Measurements from ENCODE around the gene NAP1L5. TPM values are rescaled to one million over a fixed set of nuclear protein-coding genes. Genes with fewer than 3 reads are reported as not detected.

NAP1L5 gene
- total and polyA plus RNA-seq, 2 of the 13 experiments (the other 11 are each of a cell fraction or from before 2014, with no cell fraction given) = 1.3 to 1.6 TPM

GRCh38 chr4:88659055-88659889 is 38.4 kb downstream of the NAP1L5 start (continued):
- TF ChIP-seq MEIS1 (CRISPR knock-in tag; IDR thresholded peaks at IDR 0.05; ENCODE audit: borderline replicate concordance) = no peak

GRCh38 chr4:88655226-88655625 is 42.4 kb downstream of the NAP1L5 start:
- H3K4me3 ChIP-seq (replicated peaks in 1 of 3; ENCODE audit: insufficient read depth in 1 of 3, low read depth in 2 of 3, low read length in 3 of 3) = no peak overlapping the region
- 89% methylated on average over 3 of the region's 3 CpGs for WGBS (ENCODE audit: low lambda C conversion rate)
- no peaks in the 10 kb centered on the region for H3K79me2 ChIP-seq (ENCODE audit: insufficient read depth, low read length)
- FAIRE-seq (no peak), DNase-seq (ENCODE audit: low spot score) (no peak), ATAC-seq (no peak)
- H2AFZ ChIP-seq (ENCODE audit: low read length) = no peak overlapping the region
- peaks cover 16% of the 10 kb centered on the region for H3K4me1 ChIP-seq (ENCODE audit: insufficient read depth, low read length)
- H3K4me2 ChIP-seq (ENCODE audit: low read depth, low read length) = no peak overlapping the region
- H3K27ac ChIP-seq (ENCODE audit: extremely low read length, insufficient read depth, low read length) = no peak overlapping the region
- in situ Hi-C loops (cut with HindIII; ENCODE audit: extremely low pct_ligation_motif_present, low pct_unique_long_range_greater_than_20kb) = loop anchor here (5.0 kb wide), 1 partner anchor 128 kb away; no protein-coding TSS in a partner anchor
- H3K9ac ChIP-seq (ENCODE audit: insufficient read depth, low read depth, low read length) = no peak overlapping the region
- H3K27me3 ChIP-seq (ENCODE audit: control insufficient read depth in 1 of 2, insufficient read depth in 2 of 2, low read length in 2 of 2) = no peaks in the 10 kb centered on the region
- no peaks in the 10 kb centered on the region for H4K20me1 ChIP-seq (ENCODE audit: insufficient read depth, low read length)
- peaks cover 0 to 3% of the 10 kb centered on the region in 2 experiments; a peak in 1 of 5 replicates for H3K36me3 ChIP-seq (replicated peaks in 1 of 2; ENCODE audit: control insufficient read depth in 1 of 2, insufficient read depth in 2 of 2, low read length in 2 of 2)
- TF ChIP-seq NCOA1 (CRISPR knock-in tag; IDR thresholded peaks at IDR 0.05) (no peak), ZNF256 (CRISPR knock-in tag; conservative IDR thresholded peaks at IDR 0.05) (no peak), MXD4 (CRISPR knock-in tag; IDR thresholded peaks at IDR 0.05) (no peak), ZNF619 (CRISPR knock-in tag; IDR thresholded peaks at IDR 0.05) (no peak), ZNF772 (CRISPR knock-in tag; IDR thresholded peaks at IDR 0.05) (no peak), ZNF775 (CRISPR knock-in tag; IDR thresholded peaks at IDR 0.05; ENCODE audit: borderline replicate concordance) (no peak), GFI1 (CRISPR knock-in tag; IDR thresholded peaks at IDR 0.05; ENCODE audit: borderline replicate concordance) (no peak), TOPORS (CRISPR knock-in tag; IDR thresholded peaks at IDR 0.05) (no peak), ZFY (CRISPR knock-in tag; IDR thresholded peaks at IDR 0.05) (no peak), ATF4 (CRISPR knock-in tag; IDR thresholded peaks at IDR 0.05) (no peak), SRY (CRISPR knock-in tag; IDR thresholded peaks at IDR 0.05) (no peak)
- TF ChIP-seq, protein P1, sequence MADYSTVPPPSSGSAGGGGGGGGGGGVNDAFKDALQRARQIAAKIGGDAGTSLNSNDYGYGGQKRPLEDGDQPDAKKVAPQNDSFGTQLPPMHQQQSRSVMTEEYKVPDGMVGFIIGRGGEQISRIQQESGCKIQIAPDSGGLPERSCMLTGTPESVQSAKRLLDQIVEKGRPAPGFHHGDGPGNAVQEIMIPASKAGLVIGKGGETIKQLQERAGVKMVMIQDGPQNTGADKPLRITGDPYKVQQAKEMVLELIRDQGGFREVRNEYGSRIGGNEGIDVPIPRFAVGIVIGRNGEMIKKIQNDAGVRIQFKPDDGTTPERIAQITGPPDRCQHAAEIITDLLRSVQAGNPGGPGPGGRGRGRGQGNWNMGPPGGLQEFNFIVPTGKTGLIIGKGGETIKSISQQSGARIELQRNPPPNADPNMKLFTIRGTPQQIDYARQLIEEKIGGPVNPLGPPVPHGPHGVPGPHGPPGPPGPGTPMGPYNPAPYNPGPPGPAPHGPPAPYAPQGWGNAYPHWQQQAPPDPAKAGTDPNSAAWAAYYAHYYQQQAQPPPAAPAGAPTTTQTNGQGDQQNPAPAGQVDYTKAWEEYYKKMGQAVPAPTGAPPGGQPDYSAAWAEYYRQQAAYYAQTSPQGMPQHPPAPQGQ (CRISPR knock-in tag; IDR thresholded peaks at IDR 0.05; ENCODE audit: borderline replicate concordance) = no peak
- TF ChIP-seq, protein P2, sequence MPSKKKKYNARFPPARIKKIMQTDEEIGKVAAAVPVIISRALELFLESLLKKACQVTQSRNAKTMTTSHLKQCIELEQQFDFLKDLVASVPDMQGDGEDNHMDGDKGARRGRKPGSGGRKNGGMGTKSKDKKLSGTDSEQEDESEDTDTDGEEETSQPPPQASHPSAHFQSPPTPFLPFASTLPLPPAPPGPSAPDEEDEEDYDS (CRISPR knock-in tag; IDR thresholded peaks at IDR 0.05) = no peak
- intact Hi-C loops (cut with micrococcal nuclease; ENCODE audit: unreplicated experiment) = loop anchor here (5.0 kb wide), 1 partner anchor 63 kb away; the partner anchor contains the start of gene HERC3
- H3K9me3 ChIP-seq (ENCODE audit: low read length) = no peaks in the 10 kb centered on the region
- no TSS peak for BruUV-seq (replicated peaks)
- ChIA-PET CTCF (ENCODE audit: low intra/inter-chr PET ratio, low total read pairs) (no interaction called here), POLR2A (no interaction called here)

Data from HepG2 (cell line).